PC-3 (cell line): ENCODE measurements around the gene RAB3C.

Source experiments
- CTCF ChIP-seq: fragments of 300-600 bp; sonication (generic); conservative IDR thresholded peaks from 2 replicates; pipeline ENCODE4 v1.5.1; 2017; ENCODE audit warnings: antibody characterized with exemption, low read depth, mild to moderate bottlenecking, low read length
- EZH2phosphoT487 ChIP-seq: fragments of 300-600 bp; sonication (generic); IDR thresholded peaks from 2 replicates; pipeline ENCODE4 v1.6.1; 2018; ENCODE audit warnings: mild to moderate bottlenecking, antibody characterized with exemption, low read length, borderline replicate concordance

GRCh38 chr5:58887311-58887710 lies 304.4 kb downstream of the RAB3C start:
- TF ChIP-seq CTCF (no peak), EZH2phosphoT487 (no peak)
